RWPE2 (cell line): ENCODE data around the gene TMEM9.
A peak's percentile ranks its signal among the peaks of the same experiment; 100 is the strongest.

Experiments
- ATAC-seq: fragments of 200-7000 bp; cut with Tn5 transposase; 3 replicates; pipeline ENCODE4 v1.9.1; 2021; ENCODE audit warnings: low read depth
- DNase-seq: peaks from one replicate; pipeline ENCODE4 v3.0.0-alpha.2; 2020; ENCODE audit warnings: low spot score
- H3K27ac ChIP-seq: fragments of 450-650 bp; 2 replicates; pipeline ENCODE4 v1.5.1; 2017; ENCODE audit warnings: mild to moderate bottlenecking; ENCODE audit not compliant: poor library complexity, severe bottlenecking
- H3K27me3 ChIP-seq: fragments of 250-450 bp; sonication (Bioruptor Pico); 2 replicates; pipeline ENCODE4 v1.5.1; 2021; ENCODE audit warnings: mild to moderate bottlenecking, moderate library complexity; ENCODE audit not compliant: insufficient read depth, poor library complexity, severe bottlenecking
- H3K36me3 ChIP-seq: fragments of 250-450 bp; sonication (Bioruptor Pico); 2 replicates; pipeline ENCODE4 v1.5.1; 2020; ENCODE audit warnings: low read depth, mild to moderate bottlenecking, moderate library complexity
- H3K4me1 ChIP-seq: fragments of 250-450 bp; sonication (Bioruptor Pico); 2 replicates; pipeline ENCODE4 v1.5.1; 2021; ENCODE audit warnings: mild to moderate bottlenecking, moderate library complexity; ENCODE audit not compliant: insufficient read depth, poor library complexity, severe bottlenecking
- H3K4me3 ChIP-seq: fragments of 250-450 bp; sonication (Bioruptor Pico); 2 replicates; pipeline ENCODE4 v1.5.1; 2021; ENCODE audit warnings: mild to moderate bottlenecking, moderate library complexity; ENCODE audit not compliant: severe bottlenecking
- H3K9me3 ChIP-seq: fragments of 250-450 bp; sonication (Bioruptor Pico); 2 replicates; pipeline ENCODE4 v1.5.1; 2021; ENCODE audit warnings: mild to moderate bottlenecking, moderate library complexity; ENCODE audit not compliant: severe bottlenecking
- CTCF ChIP-seq: fragments of 450-650 bp; IDR thresholded peaks from one replicate; pipeline ENCODE4 v1.5.1; 2017; ENCODE audit warnings: mild to moderate bottlenecking, moderate library complexity; ENCODE audit not compliant: poor library complexity, severe bottlenecking

TMEM9 gene

DNA sequence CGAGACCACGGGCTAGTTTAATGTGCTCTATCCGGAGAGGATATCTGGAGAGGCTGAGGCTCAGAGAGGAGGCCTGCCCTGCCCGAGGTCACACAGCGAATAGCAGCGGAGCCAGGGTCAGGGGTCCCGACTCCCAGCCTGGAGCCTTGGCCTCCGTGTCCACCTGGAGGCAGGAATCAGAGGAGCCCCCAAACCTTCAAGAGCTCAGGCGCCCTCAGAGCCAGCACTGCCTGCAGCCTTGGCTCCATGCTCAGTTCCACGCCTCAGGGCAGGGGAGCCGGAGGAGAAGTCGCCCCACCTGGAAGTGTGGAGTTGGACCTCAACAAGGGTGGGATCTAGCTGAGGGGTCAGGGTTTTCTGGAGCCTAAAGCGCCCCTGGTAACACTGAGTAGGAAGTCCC, 25.3 kb downstream of the TMEM9 start:
- no peak for DNase-seq

DNA sequence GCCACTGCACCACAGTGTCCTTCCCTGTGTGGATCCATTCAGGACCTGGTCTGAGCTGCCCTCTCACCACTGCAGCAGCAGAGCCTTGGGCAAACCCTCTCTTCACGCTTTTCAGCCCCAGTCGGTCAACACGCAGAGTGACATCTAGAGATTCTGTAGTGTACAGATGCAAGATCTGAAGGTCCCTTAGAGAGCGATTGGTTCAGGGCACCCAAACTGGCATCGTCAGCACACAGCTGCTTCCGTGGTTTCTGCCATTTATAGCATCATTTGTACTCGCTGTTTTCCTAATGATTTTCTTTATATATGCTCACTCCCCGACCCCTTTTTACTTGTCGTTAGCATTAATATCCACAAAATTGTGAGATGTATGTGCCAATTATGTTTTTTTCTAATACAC, 25.8 kb downstream of the TMEM9 start:
- no peak for DNase-seq
- Histone ChIP-seq H3K9me3 (no peaks in the 10 kb centered on the region), H3K27me3 (no peaks in the 10 kb centered on the region), H3K36me3 (no peaks in the 10 kb centered on the region), H3K4me1 (no peaks in the 10 kb centered on the region), H3K27ac (no peak overlapping the region), H3K4me3 (no peak overlapping the region)
- TF ChIP-seq CTCF = no peak
- ATAC-seq = no peak

More for the DNA sequence above, 25.3 kb downstream of the TMEM9 start:
- no peak for TF ChIP-seq CTCF
- Histone ChIP-seq H3K36me3 (no peaks in the 10 kb centered on the region), H3K4me1 (no peaks in the 10 kb centered on the region), H3K4me3 (no peak overlapping the region), H3K27me3 (no peaks in the 10 kb centered on the region), H3K27ac (no peak overlapping the region), H3K9me3 (no peaks in the 10 kb centered on the region)
- no peak for ATAC-seq

DNA sequence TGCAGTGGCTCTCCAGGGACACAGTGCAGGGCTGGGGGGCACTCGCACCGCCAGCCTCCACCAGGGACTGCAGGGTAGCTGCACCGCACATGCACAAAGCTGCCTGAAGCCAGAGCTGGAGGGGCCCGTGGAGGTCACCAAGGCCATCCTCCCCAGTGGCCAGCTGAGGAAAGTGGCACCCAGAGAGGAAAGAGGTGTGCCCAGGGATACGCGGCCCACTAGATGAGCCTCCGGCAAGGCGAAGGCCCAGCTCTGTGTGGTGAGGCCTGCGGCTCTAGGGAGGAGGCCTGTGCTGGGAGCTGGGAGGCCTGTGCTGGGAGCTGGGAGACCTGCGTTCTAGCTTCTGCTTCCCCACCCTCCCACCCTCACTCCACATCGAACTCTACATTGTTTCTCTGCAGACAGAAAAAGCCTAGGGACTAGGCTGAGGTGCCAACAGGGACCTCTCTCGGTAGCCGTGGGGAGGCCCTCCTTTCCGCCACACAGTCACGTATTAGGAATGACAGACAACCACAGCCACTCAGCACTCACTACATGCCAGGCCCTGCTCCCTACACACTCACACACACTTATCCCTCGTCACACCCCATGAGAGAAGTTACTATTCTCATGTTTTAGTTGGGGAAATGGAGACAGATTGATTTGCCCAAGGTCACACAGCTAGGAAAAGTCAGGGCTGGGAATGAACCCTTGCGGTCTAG, 26.4 kb downstream of the TMEM9 start:
- no peak for ATAC-seq
- no peak overlapping the region for H3K4me3 ChIP-seq
- TF ChIP-seq CTCF = no peak
- H3K36me3 ChIP-seq = no peaks in the 10 kb centered on the region
- no peak overlapping the region for H3K27ac ChIP-seq
- H3K9me3 ChIP-seq = no peaks in the 10 kb centered on the region
- no peak for DNase-seq
- H3K4me1 ChIP-seq = no peaks in the 10 kb centered on the region
- H3K27me3 ChIP-seq = no peaks in the 10 kb centered on the region

GRCh38 chr1:201126832-201127754, 27.2 kb downstream of the TMEM9 start, which contains the start of gene ASCL5:
Gene ASCL5 (minus strand): TSS chr1:201127184. CDS start chr1:201115372, 11,812 bp downstream.
- Histone ChIP-seq H3K9me3 (no peaks in the 10 kb centered on the region), H3K4me1 (no peaks in the 10 kb centered on the region), H3K4me3 (no peak within 1 kb of the TSS), H3K27ac (no peak within 1 kb of the TSS), H3K27me3 (no peaks in the 10 kb centered on the region), H3K36me3 (no peaks in the 10 kb centered on the region)
- DNase-seq (no peak), ATAC-seq (peak; percentile 88)
- peak; percentile 30 for TF ChIP-seq CTCF
